Liver (tissue), 3 donors: Measurements from ENCODE around the gene IFNGR2.

Experiments used
- EGR1 ChIP-seq, 2 donors: IDR thresholded peaks; 2 replicates each; pipeline ENCODE4 v1.6.1; 2016 to 2018; ENCODE audit warnings: antibody characterized with exemption in 2 of 2, low read depth in 2 of 2
- FOXA1 ChIP-seq: IDR thresholded peaks from 2 replicates; pipeline ENCODE4 v1.6.1; 2016; ENCODE audit warnings: antibody characterized with exemption
- HNF4G ChIP-seq: IDR thresholded peaks from 2 replicates; pipeline ENCODE4 v1.6.1; 2016; ENCODE audit warnings: antibody characterized with exemption
- JUND ChIP-seq, 2 donors: IDR thresholded peaks; 2 replicates each; pipeline ENCODE4 v1.6.1; 2016; ENCODE audit warnings: antibody characterized with exemption in 2 of 2
- RAD21 ChIP-seq, 2 donors: IDR thresholded peaks; 2 replicates each; pipeline ENCODE4 v1.6.1; 2016; ENCODE audit warnings: antibody characterized with exemption in 2 of 2, mild to moderate bottlenecking in 2 of 2
- SP1 ChIP-seq: IDR thresholded peaks from 2 replicates; pipeline ENCODE4 v1.6.1; 2018; ENCODE audit warnings: antibody characterized with exemption, mild to moderate bottlenecking
- TAF1 ChIP-seq: conservative IDR thresholded peaks from 2 replicates; pipeline ENCODE4 v1.6.1; 2016; ENCODE audit warnings: antibody characterized with exemption, mild to moderate bottlenecking
- YY1 ChIP-seq: IDR thresholded peaks from 2 replicates; pipeline ENCODE4 v1.6.1; 2016; ENCODE audit warnings: antibody characterized with exemption, mild to moderate bottlenecking
- TF ChIP-seq, protein P1 (sequence below): fragments of 150-350 bp; IDR thresholded peaks from 2 replicates; pipeline ENCODE4 v1.5.1; 2017; ENCODE audit warnings: improper control_type of control experiment, low read depth, low read length; ENCODE audit not compliant: missing input control
- TF ChIP-seq, protein P2 (sequence below): IDR thresholded peaks from 2 replicates; pipeline ENCODE4 v1.6.1; 2016; ENCODE audit warnings: antibody characterized with exemption, mild to moderate bottlenecking
- donor health status: healthy.
- donor health status: healthy.

DNA sequence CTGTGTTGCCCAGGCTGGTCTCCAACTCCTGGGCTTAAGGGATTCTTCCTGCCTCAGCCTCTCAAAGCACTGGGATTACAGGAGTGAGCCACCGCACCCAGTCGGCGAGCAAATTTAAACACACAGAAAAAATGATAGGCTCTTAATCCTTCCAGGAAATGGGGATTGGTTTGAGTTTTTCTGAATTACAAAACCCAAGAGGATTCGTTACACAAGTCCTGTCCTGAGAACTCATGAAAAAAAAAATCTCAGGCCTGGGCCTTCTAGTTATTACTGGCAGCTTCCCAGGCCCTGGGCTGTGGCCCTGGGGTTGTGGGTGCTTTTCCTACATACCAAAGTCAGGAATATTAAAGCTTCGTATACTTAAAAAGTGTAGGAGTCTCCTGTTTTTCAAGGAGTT, 6.3 kb upstream of the IFNGR2 start:
- TF ChIP-seq, protein P1, sequence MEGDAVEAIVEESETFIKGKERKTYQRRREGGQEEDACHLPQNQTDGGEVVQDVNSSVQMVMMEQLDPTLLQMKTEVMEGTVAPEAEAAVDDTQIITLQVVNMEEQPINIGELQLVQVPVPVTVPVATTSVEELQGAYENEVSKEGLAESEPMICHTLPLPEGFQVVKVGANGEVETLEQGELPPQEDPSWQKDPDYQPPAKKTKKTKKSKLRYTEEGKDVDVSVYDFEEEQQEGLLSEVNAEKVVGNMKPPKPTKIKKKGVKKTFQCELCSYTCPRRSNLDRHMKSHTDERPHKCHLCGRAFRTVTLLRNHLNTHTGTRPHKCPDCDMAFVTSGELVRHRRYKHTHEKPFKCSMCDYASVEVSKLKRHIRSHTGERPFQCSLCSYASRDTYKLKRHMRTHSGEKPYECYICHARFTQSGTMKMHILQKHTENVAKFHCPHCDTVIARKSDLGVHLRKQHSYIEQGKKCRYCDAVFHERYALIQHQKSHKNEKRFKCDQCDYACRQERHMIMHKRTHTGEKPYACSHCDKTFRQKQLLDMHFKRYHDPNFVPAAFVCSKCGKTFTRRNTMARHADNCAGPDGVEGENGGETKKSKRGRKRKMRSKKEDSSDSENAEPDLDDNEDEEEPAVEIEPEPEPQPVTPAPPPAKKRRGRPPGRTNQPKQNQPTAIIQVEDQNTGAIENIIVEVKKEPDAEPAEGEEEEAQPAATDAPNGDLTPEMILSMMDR = no peak
- TF ChIP-seq RAD21 (IDR thresholded peaks at IDR 0.05) (no peak), HNF4G (no peak), SP1 (no peak), YY1 (no peak), JUND (IDR thresholded peaks at IDR 0.05) (no peak), TAF1 (no peak), FOXA1 (no peak), EGR1 (IDR thresholded peaks at IDR 0.05; ENCODE audit: low read depth in 2 of 2) (no peak)
- TF ChIP-seq, protein P2, sequence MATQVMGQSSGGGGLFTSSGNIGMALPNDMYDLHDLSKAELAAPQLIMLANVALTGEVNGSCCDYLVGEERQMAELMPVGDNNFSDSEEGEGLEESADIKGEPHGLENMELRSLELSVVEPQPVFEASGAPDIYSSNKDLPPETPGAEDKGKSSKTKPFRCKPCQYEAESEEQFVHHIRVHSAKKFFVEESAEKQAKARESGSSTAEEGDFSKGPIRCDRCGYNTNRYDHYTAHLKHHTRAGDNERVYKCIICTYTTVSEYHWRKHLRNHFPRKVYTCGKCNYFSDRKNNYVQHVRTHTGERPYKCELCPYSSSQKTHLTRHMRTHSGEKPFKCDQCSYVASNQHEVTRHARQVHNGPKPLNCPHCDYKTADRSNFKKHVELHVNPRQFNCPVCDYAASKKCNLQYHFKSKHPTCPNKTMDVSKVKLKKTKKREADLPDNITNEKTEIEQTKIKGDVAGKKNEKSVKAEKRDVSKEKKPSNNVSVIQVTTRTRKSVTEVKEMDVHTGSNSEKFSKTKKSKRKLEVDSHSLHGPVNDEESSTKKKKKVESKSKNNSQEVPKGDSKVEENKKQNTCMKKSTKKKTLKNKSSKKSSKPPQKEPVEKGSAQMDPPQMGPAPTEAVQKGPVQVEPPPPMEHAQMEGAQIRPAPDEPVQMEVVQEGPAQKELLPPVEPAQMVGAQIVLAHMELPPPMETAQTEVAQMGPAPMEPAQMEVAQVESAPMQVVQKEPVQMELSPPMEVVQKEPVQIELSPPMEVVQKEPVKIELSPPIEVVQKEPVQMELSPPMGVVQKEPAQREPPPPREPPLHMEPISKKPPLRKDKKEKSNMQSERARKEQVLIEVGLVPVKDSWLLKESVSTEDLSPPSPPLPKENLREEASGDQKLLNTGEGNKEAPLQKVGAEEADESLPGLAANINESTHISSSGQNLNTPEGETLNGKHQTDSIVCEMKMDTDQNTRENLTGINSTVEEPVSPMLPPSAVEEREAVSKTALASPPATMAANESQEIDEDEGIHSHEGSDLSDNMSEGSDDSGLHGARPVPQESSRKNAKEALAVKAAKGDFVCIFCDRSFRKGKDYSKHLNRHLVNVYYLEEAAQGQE = no peak
